GM19372 (cell line): ENCODE data around the gene POLE2.
A peak's percentile ranks its signal among the peaks of the same experiment; 100 is the strongest.
"Not testable (repeated sequence)": the region's sequence is repeated elsewhere in the genome, so short reads cannot be mapped to it uniquely, and the experiment has no call there.

ENCODE experiments used
- ATAC-seq: cut with Tn5 transposase; IDR thresholded peaks from one replicate; pipeline ENCODE4 v1.9.1; 2021; ENCODE audit warnings: mild to moderate bottlenecking, low read depth, moderate library complexity; ENCODE audit not compliant: unreplicated experiment

The POLE2 gene, protein sequence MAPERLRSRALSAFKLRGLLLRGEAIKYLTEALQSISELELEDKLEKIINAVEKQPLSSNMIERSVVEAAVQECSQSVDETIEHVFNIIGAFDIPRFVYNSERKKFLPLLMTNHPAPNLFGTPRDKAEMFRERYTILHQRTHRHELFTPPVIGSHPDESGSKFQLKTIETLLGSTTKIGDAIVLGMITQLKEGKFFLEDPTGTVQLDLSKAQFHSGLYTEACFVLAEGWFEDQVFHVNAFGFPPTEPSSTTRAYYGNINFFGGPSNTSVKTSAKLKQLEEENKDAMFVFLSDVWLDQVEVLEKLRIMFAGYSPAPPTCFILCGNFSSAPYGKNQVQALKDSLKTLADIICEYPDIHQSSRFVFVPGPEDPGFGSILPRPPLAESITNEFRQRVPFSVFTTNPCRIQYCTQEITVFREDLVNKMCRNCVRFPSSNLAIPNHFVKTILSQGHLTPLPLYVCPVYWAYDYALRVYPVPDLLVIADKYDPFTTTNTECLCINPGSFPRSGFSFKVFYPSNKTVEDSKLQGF

DNA sequence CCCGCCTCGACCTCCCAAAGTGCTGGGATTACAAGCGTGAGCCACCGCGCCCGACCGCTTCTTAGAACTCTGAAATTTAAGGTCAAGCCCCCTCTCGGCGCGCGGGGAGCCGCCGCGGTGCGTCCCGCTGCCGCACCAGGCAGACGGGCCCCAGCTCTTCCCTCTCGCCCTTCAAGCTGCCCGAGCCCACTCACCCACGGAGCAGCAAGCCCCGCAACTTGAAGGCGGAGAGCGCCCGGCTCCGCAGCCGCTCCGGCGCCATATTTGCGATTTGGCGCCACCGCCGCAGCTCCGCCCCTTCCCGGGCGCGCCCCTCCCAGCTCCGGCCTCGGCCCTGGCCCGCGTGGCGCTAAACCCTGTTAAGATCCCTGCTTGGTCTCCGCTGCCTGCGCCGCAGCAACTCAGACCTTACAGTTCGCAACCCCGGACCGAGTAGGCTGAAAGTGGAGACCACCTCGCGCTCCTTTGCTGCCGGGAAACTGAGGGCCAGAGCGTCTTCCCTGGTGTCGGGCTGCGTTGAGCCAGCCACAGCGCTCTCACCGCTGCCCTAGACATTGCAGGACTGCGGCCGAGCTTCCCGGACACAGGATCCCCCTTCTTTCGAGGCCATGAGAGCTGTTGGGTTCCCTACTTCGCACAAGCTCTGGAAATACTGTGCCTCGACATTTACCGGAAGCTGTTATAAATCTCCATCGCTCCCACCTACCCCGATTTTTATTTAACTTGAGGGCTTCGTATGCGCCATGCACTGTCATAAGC, at the start of gene POLE2:
Gene POLE2 (minus strand): TSS at position 273 of the 759 bp plus-strand sequence. CDS start 11 bp downstream, at position 262.
- ATAC-seq, result peak; percentile 72

DNA sequence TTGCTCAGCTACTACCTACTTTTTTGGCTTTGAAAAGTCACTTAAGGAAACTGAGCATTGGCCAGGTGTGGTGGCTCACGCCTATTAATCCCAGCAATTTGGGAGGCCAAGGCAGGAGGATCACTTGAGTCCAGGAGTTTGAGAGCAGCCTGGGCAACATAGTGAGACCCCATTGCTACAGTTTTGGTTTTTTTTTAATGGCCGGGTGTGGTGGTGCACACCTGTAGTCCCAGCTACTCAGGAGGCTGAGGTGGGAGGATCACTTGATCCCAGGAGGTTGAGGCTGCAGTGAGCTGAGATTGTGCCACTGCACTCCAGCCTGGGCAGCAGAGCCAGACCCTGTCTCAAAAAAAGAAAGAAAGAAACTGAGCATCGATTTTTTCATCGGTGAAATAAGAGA, 47.7 kb upstream of the POLE2 start:
- not testable (repeated sequence) for ATAC-seq

DNA sequence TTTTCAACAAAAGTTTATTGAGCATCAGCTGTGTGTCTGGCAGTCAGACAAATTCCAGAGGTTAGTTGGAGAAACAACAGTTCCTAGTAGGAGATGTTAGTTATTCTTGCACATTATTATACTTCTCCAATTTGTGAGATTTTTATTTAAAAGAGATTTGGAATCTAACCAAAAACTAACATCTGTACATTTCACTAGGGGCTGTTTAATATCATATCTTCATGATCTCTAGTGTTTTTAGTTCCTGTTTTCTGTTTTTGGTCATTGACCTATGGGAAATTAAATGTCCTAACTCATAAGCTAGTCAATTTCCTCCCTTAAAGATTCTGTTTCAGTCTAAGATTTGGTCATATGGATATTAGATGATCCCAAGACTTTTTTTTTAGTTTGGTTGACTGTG, 45.8 kb upstream of the POLE2 start:
- ATAC-seq, result no peak

DNA sequence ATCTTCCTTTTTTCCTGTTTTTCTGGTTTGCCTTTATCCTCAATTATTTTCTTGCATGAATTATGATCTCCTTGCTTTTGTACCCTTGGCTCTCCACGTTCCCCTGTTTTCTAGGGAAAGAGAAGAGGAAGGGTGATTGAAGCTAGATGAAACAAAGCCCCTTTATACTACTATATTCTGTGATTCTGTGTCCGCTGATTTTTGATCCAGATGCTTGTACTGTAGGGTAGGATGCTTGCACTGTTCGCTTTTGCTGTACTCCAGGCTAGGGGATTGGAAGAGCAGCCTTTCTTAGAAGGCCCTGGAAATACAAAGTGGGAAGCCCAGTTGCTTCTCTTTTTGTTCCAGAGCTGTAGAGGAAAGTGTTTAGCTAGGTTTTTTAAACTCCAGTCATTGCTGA, 44.9 kb upstream of the POLE2 start:
- no peak for ATAC-seq

DNA sequence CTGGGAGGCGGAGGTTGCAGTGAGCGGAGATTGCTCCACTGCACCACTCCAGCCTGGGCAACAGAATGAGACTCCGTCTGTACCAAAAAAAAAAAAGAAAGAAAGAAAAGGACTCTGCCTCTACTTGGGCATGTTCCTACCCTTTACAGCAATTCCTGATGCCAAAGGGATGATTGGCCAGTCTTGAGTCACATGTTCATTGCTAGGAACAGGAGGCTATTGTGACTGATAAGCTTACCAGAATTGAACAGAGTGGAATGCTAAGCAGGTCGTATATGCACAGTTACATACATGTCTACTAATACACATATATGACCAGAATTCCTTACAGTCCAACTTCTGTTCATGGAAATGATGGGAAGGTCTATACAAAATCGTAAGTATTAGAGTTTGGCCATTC, 39.2 kb upstream of the POLE2 start:
- no peak for ATAC-seq

DNA sequence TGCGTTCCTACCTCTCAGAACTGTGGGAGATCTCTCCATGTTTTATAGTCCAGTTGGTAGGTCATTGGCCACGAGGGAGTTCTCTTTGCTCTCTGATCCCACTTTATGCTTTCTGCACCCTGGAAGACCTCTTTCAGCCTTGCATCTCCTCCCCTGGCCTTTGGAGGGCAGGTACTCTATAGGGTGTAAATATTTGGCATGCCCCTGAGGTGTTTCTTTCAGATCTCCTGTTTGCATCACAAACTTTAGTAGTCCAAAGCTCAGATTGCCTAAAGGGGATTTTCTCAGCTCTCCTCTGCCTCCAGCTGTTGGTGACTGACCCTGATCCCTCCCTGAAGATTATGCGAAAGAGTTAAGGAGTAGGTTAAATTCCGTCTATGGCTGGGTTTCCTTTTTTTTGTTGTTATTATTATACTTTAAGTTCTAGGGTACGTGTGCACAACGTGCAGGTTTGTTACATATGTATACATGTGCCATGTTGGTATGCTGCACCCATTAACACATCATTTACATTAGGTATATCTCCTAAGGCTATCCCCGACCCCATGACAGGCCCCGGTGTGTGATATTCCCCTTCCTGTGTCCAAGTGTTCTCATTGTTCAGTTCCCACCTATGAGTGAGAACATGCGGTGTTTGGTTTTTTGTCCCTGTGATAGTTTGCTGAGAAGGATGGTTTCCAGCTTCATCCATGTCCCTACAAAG, 33.9 kb upstream of the POLE2 start:
- ATAC-seq, result not testable (repeated sequence)

DNA sequence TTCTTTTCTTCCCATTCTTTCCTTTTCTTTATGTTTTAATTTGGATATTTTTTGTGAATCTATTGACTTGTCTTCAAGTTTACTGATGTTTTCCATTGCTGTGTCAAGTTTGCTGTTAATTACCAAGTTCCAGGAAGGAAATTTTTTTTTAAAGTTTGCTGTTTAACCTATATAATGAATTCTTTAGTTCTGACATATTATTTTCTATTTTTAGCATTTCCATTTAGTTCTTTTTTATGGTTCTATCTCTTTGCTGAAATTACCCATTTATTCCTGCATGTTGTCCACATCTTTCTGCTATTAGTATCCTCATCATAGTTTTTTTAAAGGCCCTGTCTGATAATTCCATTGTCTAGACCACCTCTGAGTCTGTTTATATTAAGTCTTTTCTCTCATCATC, 32.7 kb upstream of the POLE2 start:
- ATAC-seq, result no peak

DNA sequence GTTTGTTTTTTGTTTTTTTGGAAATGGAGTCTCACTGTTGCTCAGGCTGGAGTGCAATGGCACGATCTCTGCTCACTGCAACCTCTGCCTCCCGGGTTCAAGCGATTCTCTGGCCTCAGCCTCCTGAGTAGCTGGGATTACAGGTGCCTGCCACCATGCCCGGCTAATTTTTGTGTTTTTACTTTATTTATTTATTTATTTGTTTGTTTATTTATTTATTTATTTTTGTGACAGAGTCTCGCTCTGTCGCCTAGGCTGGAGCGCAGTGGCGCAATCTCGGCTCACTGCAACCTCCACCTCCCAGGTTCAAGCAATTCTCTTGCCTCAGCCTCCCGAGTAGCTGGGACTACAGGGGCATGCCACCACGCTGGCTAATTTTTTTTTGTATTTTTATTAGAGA, 23.0 kb upstream of the POLE2 start:
- ATAC-seq, result not testable (repeated sequence)

DNA sequence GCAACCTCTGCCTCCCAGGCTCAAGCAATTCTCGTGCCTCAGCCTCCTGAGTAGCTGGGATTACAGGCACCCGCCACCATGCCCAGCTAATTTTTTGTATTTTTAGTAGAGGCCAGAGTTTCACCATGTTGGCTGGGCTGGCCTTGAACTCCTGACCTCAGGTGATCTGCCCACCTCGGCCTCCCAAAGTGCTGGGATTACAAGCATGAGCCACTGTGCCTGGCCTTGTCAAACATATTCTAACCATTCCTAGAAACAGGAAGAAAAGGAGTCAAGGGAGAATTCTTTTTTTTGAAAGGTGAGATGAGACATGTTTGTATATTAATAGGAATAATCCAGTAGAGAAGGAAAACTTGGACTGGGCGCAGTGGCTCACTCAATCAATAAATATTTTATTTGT, 16.5 kb upstream of the POLE2 start:
- ATAC-seq, result not testable (repeated sequence)

DNA sequence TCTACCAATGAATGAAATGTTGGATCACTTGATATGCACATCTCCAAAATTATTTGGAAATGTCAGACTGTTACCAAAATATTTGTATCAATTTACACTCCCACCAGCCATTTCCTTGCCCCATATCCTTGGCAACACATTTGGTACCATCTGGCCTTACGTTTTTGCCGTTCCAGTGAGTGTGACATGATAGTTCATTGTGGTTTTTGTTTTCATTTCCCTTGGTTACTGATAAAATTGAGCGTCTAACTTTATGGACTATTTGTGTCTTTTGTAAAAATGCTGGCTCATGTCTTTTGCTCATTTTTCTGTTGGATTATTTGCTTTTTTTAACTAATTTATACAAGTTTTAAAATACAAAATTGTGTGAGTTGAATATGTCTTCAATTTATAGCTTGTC, 16.0 kb upstream of the POLE2 start:
- no peak for ATAC-seq

DNA sequence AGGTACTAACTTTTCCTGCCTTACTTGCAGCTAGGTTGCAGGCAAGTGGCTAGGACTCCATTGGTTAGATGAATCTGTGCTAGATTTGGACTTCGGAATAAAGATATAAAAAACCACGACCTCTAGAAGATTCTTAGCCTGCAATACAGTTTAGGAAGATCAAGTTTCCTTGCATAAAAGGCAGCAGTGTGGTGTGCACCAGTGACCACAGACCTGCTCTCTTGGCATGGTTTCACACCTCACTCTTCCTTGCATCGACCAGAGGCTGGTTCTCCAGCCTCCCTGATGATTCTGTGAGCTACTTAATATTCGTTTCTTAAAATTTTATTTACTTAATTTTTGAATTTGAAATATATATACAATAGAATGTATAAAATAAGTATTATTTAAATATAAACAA, 14.7 kb upstream of the POLE2 start:
- ATAC-seq, result no peak

DNA sequence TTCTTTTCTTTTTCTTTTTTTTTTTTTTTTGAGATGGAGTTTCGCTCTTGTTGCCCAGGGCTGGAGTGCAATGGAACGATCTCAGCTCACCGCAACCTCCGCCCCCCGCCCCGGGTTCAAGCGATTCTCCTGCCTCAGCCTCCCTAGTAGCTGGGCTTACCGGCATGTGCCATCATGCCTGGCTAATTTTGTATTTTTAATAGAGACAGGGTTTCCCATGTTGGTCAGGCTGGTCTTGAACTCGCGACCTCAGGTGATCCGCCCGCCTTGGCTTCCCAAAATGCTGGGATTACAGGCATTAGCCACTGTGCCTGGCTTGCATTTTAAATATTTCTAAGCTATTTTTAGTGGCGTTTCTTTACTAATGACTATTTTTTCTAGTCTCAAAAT, 5.7 kb upstream of the POLE2 start:
- not testable (repeated sequence) for ATAC-seq

DNA sequence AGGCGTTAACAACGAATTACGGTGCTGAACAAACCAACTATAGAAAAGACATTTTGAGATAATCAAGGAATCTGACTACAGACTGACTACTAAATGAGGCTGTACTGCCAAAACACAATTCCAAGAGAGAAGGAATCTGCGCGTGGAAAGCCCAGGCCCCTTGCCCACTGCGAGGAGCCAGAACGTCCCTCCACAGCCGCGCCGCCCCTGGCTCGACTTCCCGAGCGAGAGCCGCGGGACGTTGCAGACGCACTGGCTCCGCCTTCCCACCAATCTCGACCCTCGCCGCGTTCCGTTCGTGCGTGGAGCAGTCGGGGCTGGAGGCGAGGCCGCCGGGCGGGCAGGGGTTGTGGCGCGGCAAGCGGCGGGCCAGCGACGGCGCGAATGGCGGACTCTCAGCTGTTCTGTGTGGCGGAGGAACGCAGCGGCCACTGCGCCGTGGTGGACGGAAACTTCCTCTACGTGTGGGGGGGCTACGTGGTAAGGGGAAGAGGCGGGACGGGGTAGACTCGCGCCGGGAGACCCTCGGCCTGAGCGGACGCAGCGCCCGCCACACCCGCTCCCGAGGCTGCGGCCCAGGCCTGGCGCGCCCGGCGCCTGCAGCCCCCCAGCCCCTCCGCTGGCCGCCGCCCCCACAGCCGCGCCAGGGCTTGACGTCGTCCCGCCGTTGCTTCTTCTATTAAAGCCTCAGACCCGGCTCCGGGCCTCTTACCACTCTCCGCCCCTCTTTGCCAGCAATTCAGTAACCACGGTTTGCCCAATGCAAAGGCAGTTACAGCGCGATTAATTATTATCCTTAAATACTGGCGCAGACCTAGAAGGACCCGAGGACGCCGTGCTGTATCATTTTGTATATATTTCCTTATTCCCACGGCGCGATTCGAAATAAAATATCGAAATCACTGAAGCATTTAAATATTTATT, 5.1 kb upstream of the POLE2 start, which contains the start of gene KLHDC1:
Gene KLHDC1 (plus strand): TSS at position 310 of the 924 bp plus-strand sequence. CDS start 75 bp downstream, at position 385.
- ATAC-seq, result peak; percentile 52

DNA sequence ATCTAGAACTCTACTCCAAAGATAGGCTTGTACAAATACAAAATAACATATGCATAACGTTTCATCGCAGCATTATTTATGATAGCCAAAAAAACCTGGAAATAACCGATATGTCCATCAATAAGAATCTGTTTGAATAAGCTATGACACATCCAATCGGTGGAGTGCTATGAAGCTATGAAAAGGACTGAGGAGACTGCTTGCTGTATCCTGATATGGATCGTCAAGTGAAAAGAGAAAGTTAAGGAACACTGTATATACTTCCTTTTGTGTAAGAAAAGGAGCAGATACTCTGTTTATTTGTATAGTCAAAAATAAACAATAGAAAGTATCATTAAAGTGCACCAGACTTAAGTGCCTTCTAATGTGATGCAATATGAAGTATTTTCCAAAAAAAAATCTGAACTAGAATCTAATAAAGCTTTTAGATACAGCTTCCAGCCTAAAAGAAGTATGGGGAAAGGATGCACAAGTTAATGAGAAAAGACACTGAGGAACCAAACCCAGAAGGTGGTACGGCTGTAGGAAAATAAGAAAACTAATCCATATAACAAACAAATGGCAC, 4.3 kb upstream of the POLE2 start:
- ATAC-seq, result no peak

DNA sequence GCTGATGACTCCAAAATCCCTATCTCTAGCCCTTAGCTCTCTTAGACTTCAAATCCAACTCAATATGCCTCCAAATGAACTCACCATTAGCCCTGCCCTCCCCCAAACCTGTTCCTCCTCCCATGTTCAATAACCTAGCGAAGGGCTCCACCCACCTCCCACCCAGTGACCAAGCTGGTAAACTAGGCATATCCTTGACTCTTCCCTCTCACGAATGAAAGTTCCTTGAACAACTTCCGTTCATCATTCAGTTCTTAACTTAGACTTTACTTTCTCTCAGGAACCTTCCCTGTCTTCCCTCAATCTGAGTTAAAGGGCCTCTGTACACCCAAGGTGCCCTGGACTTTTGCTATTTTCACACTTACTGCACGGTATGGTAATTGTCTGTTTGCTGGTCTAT, 3.0 kb upstream of the POLE2 start:
- ATAC-seq, result no peak

DNA sequence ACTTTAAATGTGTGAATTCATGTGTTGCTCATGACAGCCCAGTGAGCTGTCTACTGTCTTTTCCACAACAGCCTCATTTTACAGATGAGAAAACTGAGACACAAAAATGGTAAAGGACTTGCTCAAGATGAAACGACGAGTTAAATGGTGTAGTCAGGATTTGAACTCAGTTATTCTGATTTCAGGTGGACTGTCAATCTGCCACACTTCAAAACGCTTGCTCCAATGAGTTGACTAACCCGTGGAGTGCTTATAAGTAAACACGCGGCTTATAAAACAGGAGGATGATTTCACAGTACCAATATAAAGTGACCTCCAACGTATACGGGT, 652 bp upstream of the POLE2 start:
- no peak for ATAC-seq

DNA sequence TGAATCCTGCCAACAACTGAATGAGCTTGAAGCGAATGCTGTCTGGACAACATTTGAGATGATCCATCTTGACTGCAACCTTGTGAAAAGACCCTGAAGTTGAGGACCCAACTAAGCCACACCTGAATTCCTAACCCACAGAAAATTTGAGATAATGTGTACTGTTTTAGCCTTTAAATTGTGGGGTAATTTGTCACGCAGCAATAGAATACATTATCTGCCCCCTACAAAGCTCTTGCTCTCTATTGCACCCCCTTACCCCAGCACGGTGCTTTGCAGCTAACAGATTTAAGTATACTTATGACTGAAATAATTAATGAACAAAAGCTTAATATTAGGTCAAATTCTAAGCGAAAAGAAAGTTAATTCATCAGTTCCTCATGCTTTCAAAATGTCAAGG, 1.6 kb downstream of the POLE2 start:
- ATAC-seq, result no peak

DNA sequence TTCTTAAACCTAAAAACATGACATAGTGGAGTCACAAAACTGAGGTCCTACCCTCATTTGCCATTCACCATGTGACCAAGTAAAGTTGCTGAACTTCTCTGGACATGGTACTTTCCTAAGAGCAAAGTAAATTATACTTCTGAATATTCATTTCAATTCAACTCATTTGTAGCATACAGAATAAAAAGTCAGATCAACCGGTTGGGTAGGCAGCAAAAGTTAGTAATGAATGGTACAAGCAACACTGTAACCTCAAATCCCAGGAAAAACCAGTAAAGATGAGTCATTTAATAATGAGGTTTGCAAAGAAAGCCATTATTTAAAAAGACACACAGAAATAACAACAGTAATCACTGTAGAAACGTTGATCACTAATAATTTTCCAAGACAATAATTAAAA, 8.7 kb downstream of the POLE2 start:
- ATAC-seq, result no peak

DNA sequence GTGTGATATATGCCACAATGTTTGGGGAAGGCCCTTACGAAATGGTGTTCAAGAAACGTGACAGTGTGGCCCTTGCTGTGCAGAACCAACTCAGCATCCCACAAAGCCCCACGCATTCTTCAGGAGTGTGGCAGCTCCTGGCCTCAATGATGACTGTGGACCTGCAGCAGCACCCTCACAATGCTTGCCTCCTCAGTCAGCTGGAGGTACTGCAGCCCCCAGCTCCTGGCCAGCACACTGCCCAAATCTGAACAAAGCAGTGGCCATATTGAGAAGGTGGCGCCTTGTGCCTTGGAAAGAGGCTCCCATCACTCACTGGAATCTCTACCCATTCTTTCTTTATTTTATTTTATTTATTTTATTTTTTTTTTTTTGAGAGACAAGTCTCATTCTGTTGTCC, 10.4 kb downstream of the POLE2 start:
- ATAC-seq, result no peak

DNA sequence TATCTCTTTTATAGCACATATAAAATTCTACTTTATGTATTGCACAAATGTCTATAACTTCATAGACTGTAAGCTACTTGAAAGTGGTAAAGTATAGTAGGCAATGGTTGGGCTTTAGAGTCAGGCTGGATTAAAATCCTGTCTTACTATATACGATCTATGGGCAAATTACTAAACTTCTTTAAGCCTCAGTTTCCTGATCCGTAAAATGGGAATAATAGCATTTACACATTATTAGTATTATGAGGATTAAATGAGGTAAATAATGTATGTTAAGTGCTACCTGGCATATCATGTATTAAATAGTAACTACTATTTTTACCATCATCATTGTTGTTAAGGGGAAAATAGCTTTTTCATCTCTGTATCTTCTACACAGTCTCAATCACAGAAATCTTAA, 14.4 kb downstream of the POLE2 start:
- no peak for ATAC-seq
